Measurements from ENCODE around the gene SELENBP1. TPM values are rescaled to one million over a fixed set of nuclear protein-coding genes. Genes with fewer than 3 reads are reported as not detected.

The SELENBP1 gene
- total RNA-seq, 6 experiments from 2014 or later: 11.2 to 15.6 (median 14.6) TPM

GRCh38 chr1:151377150-151377884 is 4.8 kb upstream of the SELENBP1 start:
- Mint-ChIP-seq H3K4me3 (no peak overlapping the region), H3K27me3 (ENCODE audit: insufficient read depth) (peaks cover 36% of the 10 kb centered on the region), H3K4me1 (ENCODE audit: low read depth) (peaks cover 11% of the 10 kb centered on the region), H3K27ac (no peak overlapping the region), H3K36me3 (ENCODE audit: low read depth) (no peaks in the 10 kb centered on the region), H3K9me3 (no peaks in the 10 kb centered on the region)
- DNase-seq: no peak
- TF ChIP-seq CTCF (IDR thresholded peaks at IDR 0.05): no peak

DNA sequence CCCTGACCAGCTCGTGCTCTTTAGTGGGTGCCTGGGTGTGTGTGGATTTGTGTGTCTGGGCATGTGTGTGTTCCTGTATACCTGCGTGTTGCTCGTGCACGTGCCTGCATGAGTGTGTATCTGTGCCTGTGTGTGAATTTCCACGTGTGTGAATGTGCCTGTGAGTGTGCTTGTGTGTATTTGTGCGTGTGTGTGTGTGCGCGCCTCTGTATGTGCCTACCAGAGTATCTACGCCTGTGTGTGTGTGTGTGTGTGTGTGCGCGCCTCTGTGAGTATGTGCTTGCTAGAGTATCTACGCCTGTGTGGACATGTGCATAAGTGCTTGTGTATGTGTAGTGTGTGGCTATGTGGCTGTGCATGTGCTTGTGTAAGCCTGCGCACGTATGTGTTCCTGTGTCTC is 691 bp upstream of the SELENBP1 start:
- no peak for TF ChIP-seq CTCF (IDR thresholded peaks at IDR 0.05)
- H3K4me1 Mint-ChIP-seq (ENCODE audit: low read depth): peaks cover 27% of the 10 kb centered on the region
- H3K36me3 Mint-ChIP-seq (ENCODE audit: low read depth): no peaks in the 10 kb centered on the region
- H3K4me3 Mint-ChIP-seq: no peak overlapping the region; the same call in 1 of the 2 replicates
- peaks cover 32% of the 10 kb centered on the region for H3K27me3 Mint-ChIP-seq (ENCODE audit: insufficient read depth)
- H3K27ac Mint-ChIP-seq: no peak overlapping the region
- H3K9me3 Mint-ChIP-seq: no peaks in the 10 kb centered on the region
- DNase-seq: no peak

DNA sequence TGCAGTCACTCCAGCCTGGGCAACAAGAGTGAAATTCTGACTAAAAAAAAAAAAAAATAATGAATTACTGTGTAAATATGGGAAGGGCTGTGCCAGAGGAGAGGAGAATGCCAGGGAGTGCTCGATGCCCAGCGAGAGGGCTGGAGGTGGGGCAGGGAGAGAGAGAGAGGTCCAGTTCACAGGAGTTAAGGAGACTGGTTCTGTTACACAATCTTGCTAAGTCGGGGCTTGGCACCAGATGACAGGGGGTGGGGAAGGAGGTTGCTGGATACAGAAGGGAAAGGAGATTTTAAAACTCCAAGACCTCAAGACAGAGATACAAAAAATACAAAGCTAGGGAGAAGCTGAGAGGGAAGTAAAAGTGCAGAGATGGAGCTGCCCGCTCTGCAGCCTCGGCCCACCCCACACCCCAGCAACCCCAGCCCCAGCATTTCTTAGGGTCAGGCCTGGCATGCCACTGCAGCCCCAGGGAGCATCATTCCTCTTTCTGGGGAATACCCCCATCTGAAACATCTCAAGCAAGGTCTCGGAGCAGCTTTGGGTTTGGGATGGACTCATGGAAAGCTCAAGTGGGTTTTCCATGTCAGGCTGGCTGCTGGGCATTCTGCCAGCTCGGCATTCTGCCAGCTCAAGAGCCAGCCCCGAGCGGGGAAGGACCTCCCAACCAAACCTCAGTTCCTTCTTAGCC is 991 bp downstream of the SELENBP1 start:
- H3K27ac Mint-ChIP-seq: no peak overlapping the region
- no peaks in the 10 kb centered on the region for H3K9me3 Mint-ChIP-seq
- H3K4me3 Mint-ChIP-seq: peak overlapping the region; percentile 84
- no peaks in the 10 kb centered on the region for H3K36me3 Mint-ChIP-seq (ENCODE audit: low read depth)
- peak; percentile 5 for DNase-seq
- no peak for TF ChIP-seq CTCF (IDR thresholded peaks at IDR 0.05)
- H3K27me3 Mint-ChIP-seq (ENCODE audit: insufficient read depth): peaks cover 21% of the 10 kb centered on the region
- peaks cover 29% of the 10 kb centered on the region for H3K4me1 Mint-ChIP-seq (ENCODE audit: low read depth)

DNA sequence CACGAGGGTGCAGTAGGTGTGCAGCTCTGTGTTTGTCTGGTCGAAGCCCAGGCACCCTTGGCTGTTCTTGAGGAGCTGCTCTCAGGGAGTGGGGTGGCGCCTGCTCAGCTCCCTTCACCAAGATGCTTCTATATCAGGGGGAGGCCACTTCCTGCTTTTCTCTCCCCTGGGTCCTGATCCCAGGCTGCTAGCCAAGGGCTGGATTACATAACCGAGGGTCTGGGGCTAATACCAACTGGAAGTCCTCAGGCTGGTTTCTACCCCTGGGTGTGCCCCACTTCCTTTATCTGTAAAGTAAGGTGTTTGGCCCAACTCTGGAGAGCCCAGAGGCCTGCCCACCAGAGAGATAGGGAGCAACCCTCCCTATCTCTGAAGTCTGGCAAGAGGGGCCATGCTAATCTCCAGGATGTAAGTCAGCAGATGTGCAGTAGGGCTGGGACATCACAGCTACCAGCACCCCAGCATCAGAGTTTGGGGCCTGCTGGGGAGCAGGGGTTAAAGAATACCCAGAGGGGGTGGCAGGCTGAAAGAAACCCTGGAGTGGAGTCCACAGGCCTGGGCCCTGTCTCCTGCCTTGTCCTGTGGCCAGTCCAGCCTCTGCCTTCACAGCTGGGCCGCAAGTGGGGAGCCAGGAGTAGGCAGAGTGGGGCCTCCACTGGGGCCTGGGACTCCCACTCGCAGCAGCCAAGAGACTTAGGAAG is 2.1 kb downstream of the SELENBP1 start:
- no peak overlapping the region for H3K27ac Mint-ChIP-seq
- peaks cover 29% of the 10 kb centered on the region for H3K4me1 Mint-ChIP-seq (ENCODE audit: low read depth)
- no peaks in the 10 kb centered on the region for H3K36me3 Mint-ChIP-seq (ENCODE audit: low read depth)
- no peak overlapping the region for H3K4me3 Mint-ChIP-seq
- no peak for DNase-seq
- TF ChIP-seq CTCF (IDR thresholded peaks at IDR 0.05): no peak
- peaks cover 12% of the 10 kb centered on the region for H3K27me3 Mint-ChIP-seq (ENCODE audit: insufficient read depth)
- H3K9me3 Mint-ChIP-seq: no peaks in the 10 kb centered on the region

- no peak for DNase-seq
- peaks cover 29% of the 10 kb centered on the region for H3K4me1 Mint-ChIP-seq (ENCODE audit: low read depth)
- TF ChIP-seq CTCF (IDR thresholded peaks at IDR 0.05): 0 out of 2 replicates have a peak, but pooled peaks have one; percentile 10
- no peak overlapping the region for H3K4me3 Mint-ChIP-seq
- no peak overlapping the region for H3K27ac Mint-ChIP-seq
- peaks cover 10% of the 10 kb centered on the region for H3K27me3 Mint-ChIP-seq (ENCODE audit: insufficient read depth)
- H3K9me3 Mint-ChIP-seq: no peaks in the 10 kb centered on the region
- no peaks in the 10 kb centered on the region for H3K36me3 Mint-ChIP-seq (ENCODE audit: low read depth)
Observed at GRCh38 chr1:151369621-151370048, 2.9 kb downstream of the SELENBP1 start.

Measured in HFFc6 (cell line).